Lower lobe of right lung (tissue), 2 donors: ENCODE results near the gene KSR2. TPM values are rescaled to one million over a fixed set of nuclear protein-coding genes. Genes with fewer than 3 reads are reported as not detected.

Source experiments
- ATAC-seq, 2 donors: fragments of 200-7000 bp; cut with Tn5 transposase; one replicate each; pipeline ENCODE4 v1.9.1; 2020 to 2022; ENCODE audit warnings: mild to moderate bottlenecking in 2 of 2, moderate library complexity in 2 of 2
- DNase-seq: peaks from one replicate; pipeline ENCODE4 v3.0.0-alpha.2; 2020
- H3K27ac ChIP-seq: fragments of 200-600 bp; one replicate; pipeline ENCODE4 v1.8.0; 2022
- H3K27me3 ChIP-seq: fragments of 200-600 bp; one replicate; pipeline ENCODE4 v1.8.0; 2022; ENCODE audit warnings: low read depth
- H3K36me3 ChIP-seq: fragments of 200-600 bp; one replicate; pipeline ENCODE4 v1.8.0; 2022; ENCODE audit warnings: mild to moderate bottlenecking
- H3K4me1 ChIP-seq: fragments of 200-600 bp; one replicate; pipeline ENCODE4 v1.8.0; 2022
- H3K4me3 ChIP-seq: fragments of 200-600 bp; one replicate; pipeline ENCODE4 v1.8.0; 2022; ENCODE audit warnings: mild to moderate bottlenecking
- H3K9me3 ChIP-seq: fragments of 200-600 bp; one replicate; pipeline ENCODE4 v1.8.0; 2022
- CTCF ChIP-seq: fragments of 200-600 bp; IDR thresholded peaks from one replicate; pipeline ENCODE4 v1.8.0; 2022; ENCODE audit warnings: antibody characterized with exemption, mild to moderate bottlenecking
- intact Hi-C: fragments of 100-400 bp; cut with DNase I; formaldehyde crosslinking; loops from one replicate; pipeline ENCODE4 v1.11.0; 2022
- total RNA-seq: library from RNA; stranded (reverse); fragmentation: NEBNext Ultra II Directional; extraction: Animal tissue kit (Norgen Biotek cat#: 25700); gene quantifications from one replicate; pipeline ENCODE4 v1.2.1, GENCODE V29; 2021
- donor health status: DM: no; HTN: yes; CAD: no; lungs with severe emphysema.

KSR2 gene
- total RNA-seq, 1 donor from 2014 or later, result 1.0 TPM

- H3K9me3 ChIP-seq, result no peaks in the 10 kb centered on the region
- intact Hi-C loops, result no loop called here
- no peak overlapping the region for H3K4me3 ChIP-seq
- ATAC-seq (no peak), DNase-seq (no peak)
- H3K36me3 ChIP-seq, result no peaks in the 10 kb centered on the region
- no peaks in the 10 kb centered on the region for H3K4me1 ChIP-seq
- TF ChIP-seq CTCF, result no peak
- H3K27me3 ChIP-seq, result no peaks in the 10 kb centered on the region
- H3K27ac ChIP-seq, result no peak overlapping the region
These were observed 260.9 kb downstream of the KSR2 start for GRCh38 chr12:117707861-117708260.

DNA sequence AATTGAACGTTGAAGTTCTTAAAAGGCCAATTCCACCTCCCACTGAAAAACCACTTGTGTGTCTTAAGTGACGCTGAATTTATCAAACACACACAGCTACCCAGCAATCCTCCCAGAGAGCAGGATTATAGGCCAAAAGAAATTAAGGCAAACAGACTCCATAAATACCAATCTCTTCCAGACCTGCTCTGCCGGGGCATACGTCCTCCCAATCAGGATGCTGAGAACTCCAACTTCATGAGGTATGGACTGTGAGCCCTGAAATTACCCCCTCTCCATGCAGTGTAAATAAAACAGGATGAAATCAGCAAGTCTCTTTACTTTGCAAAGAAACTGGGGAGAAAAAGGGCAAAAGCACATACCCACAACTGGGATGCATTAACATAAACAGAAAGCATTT is 265.2 kb downstream of the KSR2 start:
- no peak overlapping the region for H3K27ac ChIP-seq
- DNase-seq (no peak), ATAC-seq (no peak)
- H3K4me1 ChIP-seq, result no peaks in the 10 kb centered on the region
- H3K9me3 ChIP-seq, result no peaks in the 10 kb centered on the region
- H3K27me3 ChIP-seq, result no peaks in the 10 kb centered on the region
- intact Hi-C loops, result no loop called here
- H3K36me3 ChIP-seq, result no peaks in the 10 kb centered on the region
- no peak for TF ChIP-seq CTCF
- no peak overlapping the region for H3K4me3 ChIP-seq

DNA sequence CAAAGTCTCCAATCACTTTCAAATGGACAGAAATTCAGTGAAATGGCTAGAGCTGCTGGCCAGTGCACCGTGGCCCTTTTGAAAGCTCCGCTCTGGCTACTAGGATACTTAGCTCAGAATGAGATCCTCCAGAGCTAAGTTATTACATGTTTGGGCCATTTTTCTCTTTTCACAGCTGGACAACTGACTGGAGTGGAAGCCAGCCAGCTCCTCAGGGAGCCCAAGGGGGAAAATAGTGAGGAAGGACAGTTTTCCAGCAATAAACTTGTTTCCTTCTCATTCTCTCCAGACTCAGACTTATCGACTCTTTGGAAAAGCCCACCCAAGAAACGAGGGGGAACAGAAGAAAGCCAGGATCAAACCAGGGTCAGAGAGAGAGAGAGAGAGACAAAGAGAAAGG is 266.0 kb downstream of the KSR2 start:
- intact Hi-C loops, result no loop called here
- H3K36me3 ChIP-seq, result no peaks in the 10 kb centered on the region
- no peak overlapping the region for H3K4me3 ChIP-seq
- TF ChIP-seq CTCF, result no peak
- ATAC-seq (no peak), DNase-seq (no peak)
- H3K9me3 ChIP-seq, result no peaks in the 10 kb centered on the region
- no peak overlapping the region for H3K27ac ChIP-seq
- no peaks in the 10 kb centered on the region for H3K27me3 ChIP-seq
- H3K4me1 ChIP-seq, result no peaks in the 10 kb centered on the region

DNA sequence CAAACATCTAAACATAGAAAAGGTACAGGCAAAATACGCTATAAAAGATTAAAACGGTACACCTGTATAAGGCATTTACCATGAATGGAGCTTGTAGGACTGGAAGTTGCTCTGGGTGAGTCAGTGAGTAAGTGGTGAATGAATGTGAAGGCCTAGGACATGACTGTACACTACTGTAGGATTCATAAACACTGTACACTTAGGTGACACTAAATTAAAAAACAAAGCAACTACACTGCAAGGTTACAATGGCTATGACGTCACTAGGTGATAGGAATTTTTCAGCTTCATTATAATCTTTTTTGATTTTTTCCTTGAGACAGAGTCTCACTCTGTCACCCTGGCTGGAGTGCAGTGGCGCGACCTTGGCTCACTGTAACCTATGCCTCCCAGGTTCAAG is 269.2 kb downstream of the KSR2 start:
- Histone ChIP-seq H3K4me1 (no peaks in the 10 kb centered on the region), H3K4me3 (no peak overlapping the region), H3K36me3 (no peaks in the 10 kb centered on the region), H3K27me3 (no peaks in the 10 kb centered on the region), H3K27ac (no peak overlapping the region), H3K9me3 (no peaks in the 10 kb centered on the region)
- DNase-seq, result no peak
- intact Hi-C loops, result no loop called here
- no peak for TF ChIP-seq CTCF
- ATAC-seq, result no peak

GRCh38 chr12:117699118-117699517 is 269.7 kb downstream of the KSR2 start:
- DNase-seq (no peak), ATAC-seq (no peak)
- Histone ChIP-seq H3K9me3 (no peaks in the 10 kb centered on the region), H3K36me3 (no peaks in the 10 kb centered on the region), H3K27ac (no peak overlapping the region), H3K27me3 (no peaks in the 10 kb centered on the region), H3K4me1 (no peaks in the 10 kb centered on the region), H3K4me3 (no peak overlapping the region)
- no peak for TF ChIP-seq CTCF
- intact Hi-C loops, result no loop called here

DNA sequence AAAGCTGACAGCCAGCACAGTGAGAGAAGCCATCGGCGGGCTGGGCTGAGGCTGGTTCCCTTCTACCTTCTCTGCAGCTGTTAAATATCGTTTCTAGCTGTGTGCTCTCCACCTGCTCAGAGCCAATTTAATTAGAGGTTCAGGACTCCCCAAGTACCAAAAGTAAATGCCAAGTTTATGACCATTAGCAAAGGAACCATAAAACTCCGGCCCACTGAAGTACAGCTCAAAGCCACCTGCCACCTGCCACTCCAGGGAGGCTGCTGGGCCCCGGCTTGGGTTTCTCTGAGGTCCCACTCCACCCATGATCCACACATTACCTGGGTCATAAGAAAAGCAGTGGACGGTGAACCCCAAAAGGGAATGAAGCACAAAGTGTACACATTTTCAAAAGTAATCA is 272.8 kb downstream of the KSR2 start:
- no peaks in the 10 kb centered on the region for H3K27me3 ChIP-seq
- ATAC-seq (no peak), DNase-seq (no peak)
- no peak for TF ChIP-seq CTCF
- no peaks in the 10 kb centered on the region for H3K9me3 ChIP-seq
- H3K4me3 ChIP-seq, result no peak overlapping the region
- intact Hi-C loops, result no loop called here
- no peaks in the 10 kb centered on the region for H3K36me3 ChIP-seq
- no peak overlapping the region for H3K27ac ChIP-seq
- H3K4me1 ChIP-seq, result no peaks in the 10 kb centered on the region
